Measurements from ENCODE around the gene G6PD. TPM values are rescaled to one million over a fixed set of nuclear protein-coding genes. Genes with fewer than 3 reads are reported as not detected.

Gene G6PD
- total RNA-seq, 1 donor from 2014 or later = 80.2 TPM

- TF ChIP-seq, protein P1, sequence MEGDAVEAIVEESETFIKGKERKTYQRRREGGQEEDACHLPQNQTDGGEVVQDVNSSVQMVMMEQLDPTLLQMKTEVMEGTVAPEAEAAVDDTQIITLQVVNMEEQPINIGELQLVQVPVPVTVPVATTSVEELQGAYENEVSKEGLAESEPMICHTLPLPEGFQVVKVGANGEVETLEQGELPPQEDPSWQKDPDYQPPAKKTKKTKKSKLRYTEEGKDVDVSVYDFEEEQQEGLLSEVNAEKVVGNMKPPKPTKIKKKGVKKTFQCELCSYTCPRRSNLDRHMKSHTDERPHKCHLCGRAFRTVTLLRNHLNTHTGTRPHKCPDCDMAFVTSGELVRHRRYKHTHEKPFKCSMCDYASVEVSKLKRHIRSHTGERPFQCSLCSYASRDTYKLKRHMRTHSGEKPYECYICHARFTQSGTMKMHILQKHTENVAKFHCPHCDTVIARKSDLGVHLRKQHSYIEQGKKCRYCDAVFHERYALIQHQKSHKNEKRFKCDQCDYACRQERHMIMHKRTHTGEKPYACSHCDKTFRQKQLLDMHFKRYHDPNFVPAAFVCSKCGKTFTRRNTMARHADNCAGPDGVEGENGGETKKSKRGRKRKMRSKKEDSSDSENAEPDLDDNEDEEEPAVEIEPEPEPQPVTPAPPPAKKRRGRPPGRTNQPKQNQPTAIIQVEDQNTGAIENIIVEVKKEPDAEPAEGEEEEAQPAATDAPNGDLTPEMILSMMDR (IDR thresholded peaks at IDR 0.05) = no peak
- peaks cover 14% of the 10 kb centered on the region for H3K36me3 ChIP-seq
- DNase-seq (no peak), ATAC-seq (no peak)
- H3K4me1 ChIP-seq = peaks cover 17% of the 10 kb centered on the region
- H3K9me3 ChIP-seq = no peaks in the 10 kb centered on the region
- H3K27ac ChIP-seq = no peak overlapping the region
- intact Hi-C loops (cut with DNase I) = no loop called here
- no peak overlapping the region for H3K4me3 ChIP-seq
- H3K27me3 ChIP-seq (ENCODE audit: low read depth) = no peaks in the 10 kb centered on the region
These were observed 64.6 kb downstream of the G6PD start for GRCh38 chrX:154481911-154482601.

Other genes starting within 250 kb of the G6PD start
- 1,080 TPM for gene FLNA, start 172.2 kb downstream of the G6PD start, total RNA-seq
- gene EMD, start 167.6 kb downstream of the G6PD start, total RNA-seq = 50.9 TPM
- gene RPL10, start 148.5 kb downstream of the G6PD start, total RNA-seq = 2,678 TPM
- 36.1 TPM for gene DNASE1L1, start 137.6 kb downstream of the G6PD start, total RNA-seq
- 47.8 TPM for gene TAFAZZIN, start 135.3 kb downstream of the G6PD start, total RNA-seq
- 235 TPM for gene ATP6AP1, start 118.2 kb downstream of the G6PD start, total RNA-seq
- 111 TPM for gene GDI1, start 109.7 kb downstream of the G6PD start, total RNA-seq
- 77.5 TPM for gene FAM50A, start 102.7 kb downstream of the G6PD start, total RNA-seq
- 49.0 TPM for gene PLXNA3, start 88.6 kb downstream of the G6PD start, total RNA-seq
- gene LAGE3, start 67.6 kb downstream of the G6PD start, total RNA-seq = 20.4 TPM
- gene UBL4A, start 60.2 kb downstream of the G6PD start, total RNA-seq = 34.0 TPM
- gene SLC10A3, start 56.2 kb downstream of the G6PD start, total RNA-seq = 20.2 TPM
- gene FAM3A, start 30.6 kb downstream of the G6PD start, total RNA-seq = 39.7 TPM
- 31.4 TPM for gene IKBKG, start 774 bp upstream of the G6PD start, total RNA-seq
- gene CTAG1A, start 38.3 kb upstream of the G6PD start, total RNA-seq = not detected
- gene CTAG1B, start 72.4 kb upstream of the G6PD start, total RNA-seq = not detected
- not detected for gene CTAG2, start 106.7 kb upstream of the G6PD start, total RNA-seq
- 17.4 TPM for gene GAB3, start 204.2 kb upstream of the G6PD start, total RNA-seq
- gene DKC1, start 216.0 kb upstream of the G6PD start, total RNA-seq = 26.1 TPM

All from lower lobe of right lung (tissue), 2 donors.